PC-3 (cell line): Measurements from ENCODE around the gene ECHS1.

ENCODE experiments used
- EZH2 ChIP-seq: fragments of 300-600 bp; sonication (generic); IDR thresholded peaks from one replicate; pipeline ENCODE4 v1.6.1; 2017; ENCODE audit warnings: antibody characterized with exemption, mild to moderate bottlenecking, low read length; ENCODE audit not compliant: unreplicated experiment
- EZH2phosphoT487 ChIP-seq: fragments of 300-600 bp; sonication (generic); IDR thresholded peaks from 2 replicates; pipeline ENCODE4 v1.6.1; 2018; ENCODE audit warnings: mild to moderate bottlenecking, antibody characterized with exemption, low read length, borderline replicate concordance
- TF ChIP-seq, protein P1 (sequence below): fragments of 300-600 bp; sonication (generic); conservative IDR thresholded peaks from 2 replicates; pipeline ENCODE4 v1.5.1; 2017; ENCODE audit warnings: antibody characterized with exemption, low read depth, mild to moderate bottlenecking, low read length

DNA sequence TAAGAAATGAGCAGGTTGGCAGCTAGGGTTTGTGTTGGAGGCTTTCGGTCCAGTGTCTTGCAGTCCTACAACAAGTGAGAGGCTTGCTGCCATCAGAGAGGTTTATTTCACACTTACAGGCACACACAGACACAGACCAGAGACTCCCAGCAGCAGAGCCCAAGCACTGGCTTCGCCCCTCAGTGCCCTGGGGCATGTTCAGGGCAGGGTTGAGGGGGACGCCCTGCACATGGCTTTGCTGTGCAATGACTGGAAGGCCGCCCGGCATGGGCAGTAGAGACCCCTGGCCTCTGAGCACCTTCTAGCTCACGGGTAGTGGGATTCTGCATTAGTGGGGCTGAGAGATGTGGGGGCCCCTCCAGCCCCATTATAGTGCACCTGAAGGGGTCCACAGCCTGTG, 47.4 kb upstream of the ECHS1 start:
- TF ChIP-seq, protein P1, sequence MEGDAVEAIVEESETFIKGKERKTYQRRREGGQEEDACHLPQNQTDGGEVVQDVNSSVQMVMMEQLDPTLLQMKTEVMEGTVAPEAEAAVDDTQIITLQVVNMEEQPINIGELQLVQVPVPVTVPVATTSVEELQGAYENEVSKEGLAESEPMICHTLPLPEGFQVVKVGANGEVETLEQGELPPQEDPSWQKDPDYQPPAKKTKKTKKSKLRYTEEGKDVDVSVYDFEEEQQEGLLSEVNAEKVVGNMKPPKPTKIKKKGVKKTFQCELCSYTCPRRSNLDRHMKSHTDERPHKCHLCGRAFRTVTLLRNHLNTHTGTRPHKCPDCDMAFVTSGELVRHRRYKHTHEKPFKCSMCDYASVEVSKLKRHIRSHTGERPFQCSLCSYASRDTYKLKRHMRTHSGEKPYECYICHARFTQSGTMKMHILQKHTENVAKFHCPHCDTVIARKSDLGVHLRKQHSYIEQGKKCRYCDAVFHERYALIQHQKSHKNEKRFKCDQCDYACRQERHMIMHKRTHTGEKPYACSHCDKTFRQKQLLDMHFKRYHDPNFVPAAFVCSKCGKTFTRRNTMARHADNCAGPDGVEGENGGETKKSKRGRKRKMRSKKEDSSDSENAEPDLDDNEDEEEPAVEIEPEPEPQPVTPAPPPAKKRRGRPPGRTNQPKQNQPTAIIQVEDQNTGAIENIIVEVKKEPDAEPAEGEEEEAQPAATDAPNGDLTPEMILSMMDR = no peak
- TF ChIP-seq EZH2 = no peak
- no peak for TF ChIP-seq EZH2phosphoT487
